CD4-positive, alpha-beta T cell (primary cell): Measurements from ENCODE around the gene ARHGDIB. TPM values are rescaled to one million over a fixed set of nuclear protein-coding genes. Genes with fewer than 3 reads are reported as not detected.

Source experiments
- ATAC-seq: fragments of 200-7000 bp; cut with Tn5 transposase; one replicate; pipeline ENCODE4 v1.10.0; 2022; ENCODE audit warnings: mild to moderate bottlenecking; ENCODE audit not compliant: poor library complexity
- CTCF ChIA-PET: fragments of 350-600 bp; sonication (Branson Sonifier 250); formaldehyde crosslinking; loops from one replicate; lab custom pipeline; 2021; ENCODE audit warnings: antibody characterized with exemption, inconsistent platforms; lab: Charles Lee
- POLR2A ChIA-PET: fragments of 350-600 bp; sonication (Branson Sonifier 250); formaldehyde crosslinking; loops from one replicate; lab custom pipeline; 2021; ENCODE audit warnings: antibody characterized with exemption, inconsistent platforms; lab: Charles Lee
- DNase-seq, 14 experiments: peaks; one replicate each; pipeline ENCODE4 v3.0.0-alpha.2; 2013 to 2020; ENCODE audit warnings: mixed read lengths in 2 of 14
- H3K27ac ChIP-seq, 2 donors: one replicate each; pipeline versions ENCODE4 v1.5.1 to v1.7.0; 2013; ENCODE audit warnings: low read length in 2 of 2, low read depth in 1 of 2, mild to moderate bottlenecking in 1 of 2
- H3K27me3 ChIP-seq, 2 experiments: 1 replicate in 1 of 2; 2 replicates in 1 of 2; pipeline versions ENCODE4 v1.6.1 to v1.7.0; 2013; ENCODE audit warnings: low read length in 2 of 2, control low read depth in 1 of 2, mild to moderate bottlenecking in 1 of 2, moderate library complexity in 1 of 2; ENCODE audit not compliant: insufficient read depth in 2 of 2, control insufficient read depth in 1 of 2
- H3K36me3 ChIP-seq: one replicate; pipeline ENCODE4 v1.6.1; 2013; ENCODE audit warnings: low read length, control low read depth; ENCODE audit not compliant: insufficient read depth
- H3K4me1 ChIP-seq: one replicate; pipeline ENCODE4 v1.6.1; 2013; ENCODE audit warnings: low read length, control low read depth; ENCODE audit not compliant: insufficient read depth
- H3K4me3 ChIP-seq: one replicate; pipeline ENCODE4 v1.5.1; 2013; ENCODE audit warnings: mild to moderate bottlenecking, low read length, moderate library complexity
- H3K9me3 ChIP-seq, 2 experiments: 1 replicate in 1 of 2; 2 replicates in 1 of 2; pipeline versions ENCODE4 v1.6.1 to v1.7.0; 2013; ENCODE audit warnings: low read length in 2 of 2, mild to moderate bottlenecking in 2 of 2, control low read depth in 1 of 2, moderate library complexity in 1 of 2; ENCODE audit not compliant: control insufficient read depth in 1 of 2, insufficient read depth in 1 of 2
- H3K27ac Mint-ChIP-seq: one replicate; pipeline ENCODE4 v1.8.0; 2020; ENCODE audit warnings: mixed read lengths
- H3K27me3 Mint-ChIP-seq: one replicate; pipeline ENCODE4 v1.8.0; 2021; ENCODE audit warnings: mixed read lengths
- H3K36me3 Mint-ChIP-seq: one replicate; pipeline ENCODE4 v1.8.0; 2021; ENCODE audit warnings: low read depth, mixed read lengths
- H3K4me1 Mint-ChIP-seq: one replicate; pipeline ENCODE4 v1.8.0; 2021; ENCODE audit warnings: low read depth, mixed read lengths
- H3K4me3 Mint-ChIP-seq: one replicate; pipeline ENCODE4 v1.8.0; 2020; ENCODE audit warnings: mild to moderate bottlenecking, mixed read lengths
- H3K9me3 Mint-ChIP-seq: one replicate; pipeline ENCODE4 v1.8.0; 2020; ENCODE audit warnings: mixed read lengths
- intact Hi-C, 2 experiments: fragments of 100-400 bp; cut with DNase I in 1 of 2; cut with micrococcal nuclease in 1 of 2; formaldehyde crosslinking; loops; one replicate each; pipeline versions ENCODE4 v1.15.1 to v1.9.0; 2023 to 2025; cut with DNase I, micrococcal nuclease
- total RNA-seq, 174 experiments: library from RNA in 2 of 174; stranded (reverse) in 2 of 174; gene quantifications; one replicate each; pipeline ENCODE4 v1.2.3 and lab custom pipeline; 2021 to 2026
- TF ChIP-seq, protein P1 (sequence below): fragments of 200-600 bp; IDR thresholded peaks from one replicate; pipeline ENCODE4 v1.8.0; 2022; ENCODE audit warnings: antibody characterized with exemption, mild to moderate bottlenecking

ARHGDIB gene
- total RNA-seq, 2 experiments from 2014 or later, result 872 to 942 TPM

DNA sequence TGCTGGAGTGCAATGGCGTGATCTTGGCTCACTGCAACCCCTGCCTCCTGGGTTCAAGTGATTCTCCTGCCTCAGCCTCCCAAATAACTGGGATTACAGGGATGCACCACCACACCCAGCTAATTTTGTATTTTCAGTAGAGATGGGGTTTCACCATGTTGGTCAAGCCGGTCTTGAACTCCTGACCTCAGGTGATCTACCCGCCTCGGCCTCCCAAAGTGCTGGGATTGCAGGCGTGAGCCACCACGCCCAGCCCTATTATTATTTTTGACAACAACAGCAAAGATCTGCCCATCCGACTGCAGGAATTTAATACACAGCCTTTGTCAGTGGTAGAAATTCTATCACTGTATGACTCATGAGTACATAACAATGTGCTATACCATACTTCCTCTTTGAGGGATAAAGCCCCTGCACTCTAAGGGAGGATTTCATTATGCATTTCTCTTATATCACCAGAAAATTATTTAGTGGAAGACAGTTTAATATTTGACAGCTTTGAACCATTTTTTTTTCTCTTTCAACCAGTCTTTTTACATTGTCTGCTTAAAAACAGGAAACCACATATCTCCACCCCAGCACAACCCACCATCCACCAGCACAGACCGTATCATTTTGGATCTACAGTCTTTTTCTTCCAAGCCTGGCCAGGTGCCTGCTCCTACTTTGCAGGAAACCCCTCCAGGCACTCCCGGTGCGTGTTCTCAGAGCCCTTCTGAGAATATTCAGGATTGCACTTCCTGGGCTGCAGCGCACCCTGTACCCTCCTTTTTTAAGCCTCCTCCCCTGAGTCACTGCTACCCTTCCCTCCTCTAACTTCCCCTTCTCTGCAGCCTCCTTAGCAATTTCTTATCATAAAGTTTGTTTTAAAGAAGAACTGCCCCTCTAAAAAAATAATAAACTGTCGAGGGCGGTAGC lies 594 bp downstream of the ARHGDIB start:
- intact Hi-C loops, result loop anchor here (1.0 to 5.0 kb wide), 6 partner anchors 9 to 594 kb away; partner anchors contain the start of genes C12orf60 (in 2 of the 2), WBP11 (in 2 of the 2) and ATF7IP (in 1 of the 2)
- peak overlapping the region; percentile 94 for H3K27ac Mint-ChIP-seq
- CTCF ChIA-PET, result interaction anchor here (1.1 to 1.2 kb wide), 3 partner anchors 12 to 39 kb away, joined by 3 to 4 read pairs (median 3); no protein-coding TSS in a partner anchor
- TF ChIP-seq, protein P1, sequence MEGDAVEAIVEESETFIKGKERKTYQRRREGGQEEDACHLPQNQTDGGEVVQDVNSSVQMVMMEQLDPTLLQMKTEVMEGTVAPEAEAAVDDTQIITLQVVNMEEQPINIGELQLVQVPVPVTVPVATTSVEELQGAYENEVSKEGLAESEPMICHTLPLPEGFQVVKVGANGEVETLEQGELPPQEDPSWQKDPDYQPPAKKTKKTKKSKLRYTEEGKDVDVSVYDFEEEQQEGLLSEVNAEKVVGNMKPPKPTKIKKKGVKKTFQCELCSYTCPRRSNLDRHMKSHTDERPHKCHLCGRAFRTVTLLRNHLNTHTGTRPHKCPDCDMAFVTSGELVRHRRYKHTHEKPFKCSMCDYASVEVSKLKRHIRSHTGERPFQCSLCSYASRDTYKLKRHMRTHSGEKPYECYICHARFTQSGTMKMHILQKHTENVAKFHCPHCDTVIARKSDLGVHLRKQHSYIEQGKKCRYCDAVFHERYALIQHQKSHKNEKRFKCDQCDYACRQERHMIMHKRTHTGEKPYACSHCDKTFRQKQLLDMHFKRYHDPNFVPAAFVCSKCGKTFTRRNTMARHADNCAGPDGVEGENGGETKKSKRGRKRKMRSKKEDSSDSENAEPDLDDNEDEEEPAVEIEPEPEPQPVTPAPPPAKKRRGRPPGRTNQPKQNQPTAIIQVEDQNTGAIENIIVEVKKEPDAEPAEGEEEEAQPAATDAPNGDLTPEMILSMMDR, result no peak
- H3K4me1 Mint-ChIP-seq, result peaks cover 73% of the 10 kb centered on the region
- H3K9me3 Mint-ChIP-seq, result no peaks in the 10 kb centered on the region
- Histone ChIP-seq H3K9me3 (no peaks in the 10 kb centered on the region), H3K27ac (peak overlapping the region; percentile 89 to 90), H3K27me3 (no peaks in the 10 kb centered on the region), H3K4me1 (peaks cover 41% of the 10 kb centered on the region), H3K4me3 (peak overlapping the region; percentile 80), H3K36me3 (peaks cover 30% of the 10 kb centered on the region)
- ATAC-seq, result peak; percentile 40
- peak overlapping the region; percentile 97 for H3K4me3 Mint-ChIP-seq
- POLR2A ChIA-PET, result interaction anchor here (0.6 to 8.5 kb wide), 23 partner anchors 9 to 595 kb away, joined by 3 to 144 read pairs (median 5); partner anchors contain the start of genes C12orf60, ERP27, RERG and WBP11
- peak in 12 of 14 experiments; percentile 45 to 79 (median 55) for DNase-seq
- H3K36me3 Mint-ChIP-seq, result peaks cover 57% of the 10 kb centered on the region
- no peaks in the 10 kb centered on the region for H3K27me3 Mint-ChIP-seq

DNA sequence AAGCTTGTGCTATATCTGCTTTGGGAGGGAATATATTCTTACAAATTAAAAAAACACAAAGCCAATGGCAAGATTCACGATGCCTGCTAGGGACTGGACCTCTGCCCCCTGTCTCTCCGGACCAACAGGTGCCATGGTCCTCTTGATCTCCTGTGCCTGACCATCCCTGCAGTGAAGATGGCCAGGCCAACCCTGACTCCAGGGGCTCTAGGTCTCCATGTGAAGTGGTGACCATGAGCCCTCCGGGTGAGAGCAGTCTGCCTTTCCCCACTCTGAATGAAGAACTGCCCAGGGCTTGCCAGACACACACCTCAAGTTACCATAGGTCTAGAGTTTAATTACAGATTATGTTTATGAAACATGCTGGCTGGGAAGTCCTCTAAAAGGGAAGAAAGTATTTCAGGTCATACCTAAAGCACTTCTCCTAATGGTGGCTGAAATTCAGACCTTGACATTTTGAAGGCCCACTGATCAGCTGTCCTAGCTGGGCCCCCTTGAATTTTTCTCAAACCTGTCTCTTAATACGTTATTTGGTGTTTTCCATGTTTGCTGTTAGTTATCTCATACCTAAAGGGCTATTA lies 1.4 kb downstream of the ARHGDIB start:
- ChIA-PET POLR2A (interaction anchor here (0.7 to 8.5 kb wide), 13 partner anchors 8 to 594 kb away, joined by 3 to 144 read pairs (median 7); partner anchors contain the start of genes ATF7IP, C12orf60, ERP27 and WBP11), CTCF (interaction anchor here (1.2 to 3.5 kb wide), 4 partner anchors 19 to 39 kb away, joined by 3 to 15 read pairs (median 4); no protein-coding TSS in a partner anchor)
- Mint-ChIP-seq H3K9me3 (no peaks in the 10 kb centered on the region), H3K4me1 (peaks cover 72% of the 10 kb centered on the region), H3K4me3 (peak overlapping the region; percentile 97), H3K36me3 (peaks cover 62% of the 10 kb centered on the region), H3K27ac (peak overlapping the region; percentile 94), H3K27me3 (no peaks in the 10 kb centered on the region)
- TF ChIP-seq, protein P1, result no peak
- DNase-seq, result peak in 1 of 14 experiments; percentile 27
- Histone ChIP-seq H3K36me3 (peaks cover 36% of the 10 kb centered on the region), H3K27ac (peak overlapping the region; percentile 89 to 90), H3K27me3 (no peaks in the 10 kb centered on the region), H3K4me1 (peaks cover 39% of the 10 kb centered on the region), H3K4me3 (peak overlapping the region; percentile 80), H3K9me3 (no peaks in the 10 kb centered on the region)
- no peak for ATAC-seq
- intact Hi-C loops, result loop anchor here (2.0 to 10.0 kb wide), 5 partner anchors 158 to 593 kb away; partner anchors contain the start of genes C12orf60 (in 2 of the 2), WBP11 (in 2 of the 2) and ATF7IP (in 1 of the 2)

DNA sequence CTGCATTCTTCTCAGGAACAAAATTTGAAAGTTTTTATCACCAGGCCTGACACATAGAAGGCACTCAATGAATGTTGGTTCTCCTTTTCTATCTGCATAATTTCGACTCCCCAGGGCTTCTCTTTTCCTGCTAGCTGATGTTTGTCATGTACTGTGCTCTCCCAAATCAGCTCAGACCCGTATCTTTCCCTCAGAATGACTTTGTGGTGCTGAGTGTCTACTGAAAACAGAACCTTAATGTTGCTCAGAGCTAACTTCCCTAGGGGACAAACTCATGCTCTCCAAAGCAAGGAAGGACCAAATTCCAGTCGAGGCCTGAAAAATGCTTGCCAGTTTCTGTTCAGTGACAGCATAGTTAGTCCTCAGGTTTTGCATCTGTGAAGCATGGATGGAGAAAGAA lies 1.9 kb downstream of the ARHGDIB start:
- Mint-ChIP-seq H3K4me1 (peaks cover 72% of the 10 kb centered on the region), H3K27ac (peak overlapping the region; percentile 94), H3K4me3 (peak overlapping the region; percentile 97), H3K9me3 (no peaks in the 10 kb centered on the region), H3K27me3 (no peaks in the 10 kb centered on the region), H3K36me3 (peaks cover 68% of the 10 kb centered on the region)
- ChIA-PET CTCF (interaction anchor here (1.2 to 3.5 kb wide), 3 partner anchors 18 to 36 kb away, joined by 3 to 15 read pairs (median 3); no protein-coding TSS in a partner anchor), POLR2A (interaction anchor here (1.2 to 8.5 kb wide), 10 partner anchors 12 to 594 kb away, joined by 3 to 144 read pairs (median 9); partner anchors contain the start of genes ATF7IP, C12orf60, ERP27 and WBP11)
- Histone ChIP-seq H3K27ac (peak overlapping the region; percentile 89 to 90), H3K4me3 (peak overlapping the region; percentile 80), H3K27me3 (no peaks in the 10 kb centered on the region), H3K36me3 (peaks cover 38% of the 10 kb centered on the region), H3K4me1 (peaks cover 35% of the 10 kb centered on the region), H3K9me3 (no peaks in the 10 kb centered on the region)
- intact Hi-C loops, result loop anchor here in 1 of 2 experiments (5.0 to 10.0 kb wide), 2 partner anchors 182 to 575 kb away; no protein-coding TSS in a partner anchor
- ATAC-seq (no peak), DNase-seq (peak in 1 of 14 experiments; percentile 40)
- TF ChIP-seq, protein P1, result no peak
